PC-9 (cell line): ENCODE data around the gene KLF15. TPM values are rescaled to one million over a fixed set of nuclear protein-coding genes. Genes with fewer than 3 reads are reported as not detected.

Source experiments
- BruUV-seq: library from RNA; stranded (reverse); fragments of 400-500 nt; replicated peaks from 2 replicates; lab custom pipeline; 2021; lab: Mats Ljungman, UMichigan
- CTCF ChIA-PET: fragments of 300-600 bp; sonication (Branson Sonifier 250); formaldehyde crosslinking; loops from one replicate; lab custom pipeline; 2022; ENCODE audit warnings: antibody characterized with exemption; lab: Charles Lee
- POLR2A ChIA-PET: fragments of 300-600 bp; sonication (Branson Sonifier 250); formaldehyde crosslinking; loops from one replicate; lab custom pipeline; 2022; ENCODE audit warnings: antibody characterized with exemption; ENCODE audit not compliant: unreplicated experiment; lab: Charles Lee
- DNase-seq, 2 experiments: peaks; one replicate each; pipeline versions ENCODE4 v3.0.0 to v3.0.0-alpha.2; 2015 to 2022; ENCODE audit warnings: mixed read lengths in 1 of 2
- H2AFZ ChIP-seq: fragments of 200-600 bp; sonication (generic); 2 replicates; pipeline ENCODE4 v1.8.1; 2017; ENCODE audit warnings: antibody characterized with exemption
- H3F3A ChIP-seq: fragments of 200-600 bp; sonication (generic); 2 replicates; pipeline ENCODE4 v1.8.1; 2017; ENCODE audit warnings: antibody characterized with exemption, mild to moderate bottlenecking, low read depth; ENCODE audit not compliant: insufficient read depth
- H3K27ac ChIP-seq: fragments of 200-600 bp; sonication (generic); 2 replicates; pipeline ENCODE4 v1.6.1; 2016; ENCODE audit warnings: mixed run types
- H3K27me3 ChIP-seq: fragments of 200-600 bp; sonication (generic); 2 replicates; pipeline ENCODE4 v1.6.1; 2016; ENCODE audit warnings: low read depth, mixed run types; ENCODE audit not compliant: insufficient read depth
- H3K36me3 ChIP-seq: fragments of 200-600 bp; sonication (generic); 2 replicates; pipeline ENCODE4 v1.6.1; 2016; ENCODE audit warnings: low read depth, mixed run types
- H3K4me1 ChIP-seq: fragments of 200-600 bp; sonication (generic); replicated peaks from 2 replicates; pipeline ENCODE4 v1.6.1; 2016; ENCODE audit warnings: mixed run types; ENCODE audit not compliant: insufficient read depth
- H3K4me2 ChIP-seq: fragments of 200-600 bp; sonication (generic); 2 replicates; pipeline ENCODE4 v1.6.1; 2017; ENCODE audit warnings: mixed run types
- H3K4me3 ChIP-seq: fragments of 200-600 bp; sonication (generic); 2 replicates; pipeline ENCODE4 v1.6.1; 2016; ENCODE audit warnings: mixed run types
- H3K79me2 ChIP-seq: fragments of 200-600 bp; sonication (generic); 2 replicates; pipeline ENCODE4 v1.6.1; 2017; ENCODE audit warnings: low read depth, mixed run types
- H3K9me2 ChIP-seq: fragments of 200-600 bp; sonication (generic); 2 replicates; pipeline ENCODE4 v1.8.1; 2017; ENCODE audit warnings: mild to moderate bottlenecking; ENCODE audit not compliant: insufficient read depth
- H3K9me3 ChIP-seq: fragments of 200-600 bp; sonication (generic); 2 replicates; pipeline ENCODE4 v1.8.1; 2016; ENCODE audit warnings: low read depth; ENCODE audit not compliant: insufficient read depth
- H4K20me1 ChIP-seq: fragments of 200-600 bp; sonication (generic); 2 replicates; pipeline ENCODE4 v1.8.1; 2017; ENCODE audit not compliant: insufficient read depth
- CTCF ChIP-seq: fragments of 200-600 bp; sonication (generic); conservative IDR thresholded peaks from 2 replicates; pipeline ENCODE4 v1.6.1; 2017; ENCODE audit warnings: mixed run types, antibody characterized with exemption, mild to moderate bottlenecking, moderate library complexity
- EZH2 ChIP-seq: fragments of 200-600 bp; sonication (generic); IDR thresholded peaks from 2 replicates; pipeline ENCODE4 v1.8.0; 2017; ENCODE audit warnings: antibody characterized with exemption, low read depth
- intact Hi-C: fragments of 100-400 bp; cut with micrococcal nuclease; formaldehyde crosslinking; loops from one replicate; pipeline ENCODE4 v1.10.0; 2022; ENCODE audit not compliant: unreplicated experiment
- total RNA-seq: library from RNA; stranded (reverse); gene quantifications from 2 replicates; pipeline ENCODE4 v1.2.3, GENCODE V29; 2021

Gene KLF15
- total RNA-seq, 1 experiment from 2014 or later, result 0.70 TPM

GRCh38 chr3:126309861-126310655, 47.1 kb downstream of the KLF15 start:
- ChIA-PET POLR2A (interaction anchor here (0.7 kb wide), 1 partner anchor 39 kb away, joined by 3 read pairs; no protein-coding TSS in a partner anchor), CTCF (no interaction called here)
- no peaks in the 10 kb centered on the region for H3K9me3 ChIP-seq
- H4K20me1 ChIP-seq, result no peaks in the 10 kb centered on the region
- no peak overlapping the region for H3K4me2 ChIP-seq
- intact Hi-C loops, result no loop called here
- no peaks in the 10 kb centered on the region for H3K79me2 ChIP-seq
- no peak overlapping the region for H3K27ac ChIP-seq
- no peak for DNase-seq
- H3K4me3 ChIP-seq, result no peak overlapping the region
- no peaks in the 10 kb centered on the region for H3K4me1 ChIP-seq
- peaks cover 8% of the 10 kb centered on the region for H3K27me3 ChIP-seq
- BruUV-seq, result no TSS peak
- H3K36me3 ChIP-seq, result no peaks in the 10 kb centered on the region
- H3F3A ChIP-seq, result no peaks in the 10 kb centered on the region
- no peak overlapping the region for H2AFZ ChIP-seq
- H3K9me2 ChIP-seq, result no peaks in the 10 kb centered on the region
- TF ChIP-seq CTCF, result no peak
- no peak for TF ChIP-seq EZH2

- no peak for TF ChIP-seq EZH2
- no peak for TF ChIP-seq CTCF
- BruUV-seq, result no TSS peak
- Histone ChIP-seq H3K27me3 (no peaks in the 10 kb centered on the region), H3K4me2 (no peak overlapping the region), H3F3A (no peaks in the 10 kb centered on the region), H3K9me3 (no peaks in the 10 kb centered on the region), H3K9me2 (no peaks in the 10 kb centered on the region), H3K4me3 (no peak overlapping the region), H3K4me1 (no peaks in the 10 kb centered on the region), H3K27ac (no peak overlapping the region), H2AFZ (no peak overlapping the region), H4K20me1 (no peaks in the 10 kb centered on the region), H3K36me3 (no peaks in the 10 kb centered on the region), H3K79me2 (no peaks in the 10 kb centered on the region)
- ChIA-PET POLR2A (no interaction called here), CTCF (no interaction called here)
- no peak for DNase-seq
- intact Hi-C loops, result no loop called here
Measured at GRCh38 chr3:126309165-126309564, 48.0 kb downstream of the KLF15 start.

- Histone ChIP-seq H3K79me2 (no peaks in the 10 kb centered on the region), H4K20me1 (no peaks in the 10 kb centered on the region), H3F3A (no peaks in the 10 kb centered on the region), H3K4me2 (no peak overlapping the region), H3K9me2 (no peaks in the 10 kb centered on the region), H3K27me3 (no peaks in the 10 kb centered on the region), H2AFZ (no peak overlapping the region), H3K4me1 (no peaks in the 10 kb centered on the region), H3K9me3 (0 out of 2 replicates have a peak, but pooled peaks cover 3% of the 10 kb centered on the region), H3K27ac (no peak overlapping the region), H3K4me3 (no peak overlapping the region), H3K36me3 (no peaks in the 10 kb centered on the region)
- intact Hi-C loops, result no loop called here
- no peak for TF ChIP-seq CTCF
- TF ChIP-seq EZH2, result no peak
- DNase-seq, result no peak
- no TSS peak for BruUV-seq
- POLR2A ChIA-PET, result no interaction called here
- CTCF ChIA-PET, result no interaction called here
Measured at GRCh38 chr3:126308394-126309125, 48.6 kb downstream of the KLF15 start.
